A673 (cell line): ENCODE measurements around the gene PMEPA1.

ENCODE experiments used
- EZH2 ChIP-seq: fragments of 200-600 bp; sonication (generic); IDR thresholded peaks from 2 replicates; pipeline ENCODE4 v1.6.1; 2017; ENCODE audit warnings: borderline replicate concordance, low read depth, mild to moderate bottlenecking, mixed read lengths, antibody characterized with exemption, low read length; ENCODE audit not compliant: poor library complexity, severe bottlenecking
- TF ChIP-seq, protein P1 (sequence below): fragments of 300-800, 200-600 bp; sonication (generic); conservative IDR thresholded peaks from 2 replicates; pipeline ENCODE4 v1.5.1; 2017; ENCODE audit warnings: low read depth, mild to moderate bottlenecking, antibody characterized with exemption, low read length, moderate library complexity, mixed read lengths

GRCh38 chr20:57694481-57694880 is 15.3 kb downstream of the PMEPA1 start:
- TF ChIP-seq EZH2, result no peak
- TF ChIP-seq, protein P1, sequence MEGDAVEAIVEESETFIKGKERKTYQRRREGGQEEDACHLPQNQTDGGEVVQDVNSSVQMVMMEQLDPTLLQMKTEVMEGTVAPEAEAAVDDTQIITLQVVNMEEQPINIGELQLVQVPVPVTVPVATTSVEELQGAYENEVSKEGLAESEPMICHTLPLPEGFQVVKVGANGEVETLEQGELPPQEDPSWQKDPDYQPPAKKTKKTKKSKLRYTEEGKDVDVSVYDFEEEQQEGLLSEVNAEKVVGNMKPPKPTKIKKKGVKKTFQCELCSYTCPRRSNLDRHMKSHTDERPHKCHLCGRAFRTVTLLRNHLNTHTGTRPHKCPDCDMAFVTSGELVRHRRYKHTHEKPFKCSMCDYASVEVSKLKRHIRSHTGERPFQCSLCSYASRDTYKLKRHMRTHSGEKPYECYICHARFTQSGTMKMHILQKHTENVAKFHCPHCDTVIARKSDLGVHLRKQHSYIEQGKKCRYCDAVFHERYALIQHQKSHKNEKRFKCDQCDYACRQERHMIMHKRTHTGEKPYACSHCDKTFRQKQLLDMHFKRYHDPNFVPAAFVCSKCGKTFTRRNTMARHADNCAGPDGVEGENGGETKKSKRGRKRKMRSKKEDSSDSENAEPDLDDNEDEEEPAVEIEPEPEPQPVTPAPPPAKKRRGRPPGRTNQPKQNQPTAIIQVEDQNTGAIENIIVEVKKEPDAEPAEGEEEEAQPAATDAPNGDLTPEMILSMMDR, result no peak
